T-helper 17 cell (primary cell): ENCODE data around the gene UBASH3B. TPM values are rescaled to one million over a fixed set of nuclear protein-coding genes. Genes with fewer than 3 reads are reported as not detected.

Experiments
- ATAC-seq: fragments of 150-1000 bp; cut with Tn5 transposase; 2 replicates; pipeline ENCODE4 v1.10.0; 2021; ENCODE audit warnings: mild to moderate bottlenecking, moderate library complexity
- DNase-seq, 3 donors: peaks; one replicate each; pipeline versions ENCODE4 v3.0.0 to v3.0.0-alpha.2; 2020 to 2021
- H3K9me3 ChIP-seq: one replicate; pipeline ENCODE4 v1.7.0; 2013; ENCODE audit warnings: low read length, mild to moderate bottlenecking; ENCODE audit not compliant: control insufficient read depth, poor library complexity, severe bottlenecking
- H3K27ac Mint-ChIP-seq: one replicate; pipeline ENCODE4 v1.8.0; 2022; ENCODE audit warnings: mild to moderate bottlenecking, moderate library complexity, mixed read lengths
- H3K27me3 Mint-ChIP-seq: one replicate; pipeline ENCODE4 v1.8.0; 2022; ENCODE audit warnings: mixed read lengths
- H3K36me3 Mint-ChIP-seq: one replicate; pipeline ENCODE4 v1.8.0; 2022; ENCODE audit warnings: low read depth, mixed read lengths
- H3K4me1 Mint-ChIP-seq: one replicate; pipeline ENCODE4 v1.8.0; 2022; ENCODE audit warnings: mild to moderate bottlenecking, mixed read lengths
- H3K4me3 Mint-ChIP-seq: one replicate; pipeline ENCODE4 v1.8.0; 2022; ENCODE audit warnings: mild to moderate bottlenecking, moderate library complexity, mixed read lengths
- total RNA-seq, 4 donors: library from RNA in 2 of 4; stranded (reverse) in 2 of 4; gene quantifications; one replicate each; pipeline ENCODE4 v1.2.3 and lab custom pipeline; 2022 to 2026

Gene UBASH3B
- total RNA-seq, 2 donors from 2014 or later, result 22.6 to 23.6 TPM

DNA sequence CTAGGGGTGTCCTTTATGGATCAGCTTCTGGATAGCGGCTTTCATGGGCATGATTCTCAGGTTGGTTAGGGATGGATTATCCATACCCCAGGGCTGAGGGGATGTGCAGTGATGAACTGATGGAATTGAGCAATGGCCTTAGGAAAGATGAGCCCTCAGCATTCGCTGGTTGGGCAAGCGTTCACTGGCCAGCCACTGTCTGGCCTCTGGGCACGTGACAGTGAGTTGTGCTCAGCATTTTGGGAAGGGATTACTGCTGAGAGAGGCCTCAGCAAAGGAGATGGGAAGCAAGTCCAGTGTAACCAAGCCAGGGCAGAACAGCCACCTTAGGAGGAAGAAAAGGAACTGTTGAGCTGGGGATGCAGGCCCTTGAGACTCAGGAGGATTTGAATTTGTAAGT is 17.4 kb downstream of the UBASH3B start:
- Mint-ChIP-seq H3K27me3 (no peaks in the 10 kb centered on the region), H3K36me3 (peaks cover 2% of the 10 kb centered on the region), H3K4me1 (peaks cover 36% of the 10 kb centered on the region), H3K4me3 (no peak overlapping the region), H3K27ac (peak overlapping the region; percentile 37)
- H3K9me3 ChIP-seq, result no peaks in the 10 kb centered on the region
- ATAC-seq (no peak), DNase-seq (no peak)

DNA sequence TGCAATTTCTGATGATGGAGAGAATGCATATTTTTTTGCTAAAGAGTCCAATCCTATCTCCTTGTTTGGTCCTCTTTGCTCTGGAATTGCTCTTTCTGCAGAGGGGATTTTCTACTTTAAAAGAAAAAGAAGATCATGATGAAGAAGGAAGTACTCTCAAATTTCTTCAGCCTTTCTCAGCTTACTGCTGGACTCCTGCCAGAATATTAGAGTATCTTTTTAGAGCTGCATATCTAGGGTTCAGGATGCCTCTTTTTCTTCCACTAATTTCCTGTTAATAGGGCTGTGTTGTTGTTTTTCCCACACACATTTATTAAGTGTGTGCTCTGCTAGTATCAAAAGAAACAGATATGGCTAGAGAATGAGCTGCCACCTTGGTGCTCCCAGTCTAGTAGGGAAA is 18.2 kb downstream of the UBASH3B start:
- peaks cover 30% of the 10 kb centered on the region for H3K4me1 Mint-ChIP-seq
- no peak overlapping the region for H3K4me3 Mint-ChIP-seq
- no peak for ATAC-seq
- no peak for DNase-seq
- no peaks in the 10 kb centered on the region for H3K9me3 ChIP-seq
- no peak overlapping the region for H3K27ac Mint-ChIP-seq
- no peaks in the 10 kb centered on the region for H3K27me3 Mint-ChIP-seq
- peaks cover 2% of the 10 kb centered on the region for H3K36me3 Mint-ChIP-seq

GRCh38 chr11:122676638-122677037 is 21.1 kb downstream of the UBASH3B start:
- Mint-ChIP-seq H3K4me1 (peaks cover 21% of the 10 kb centered on the region), H3K27me3 (no peaks in the 10 kb centered on the region), H3K4me3 (peak overlapping the region; percentile 12), H3K27ac (peak overlapping the region; percentile 96), H3K36me3 (peaks cover 2% of the 10 kb centered on the region)
- ATAC-seq (no peak), DNase-seq (no peak)
- no peaks in the 10 kb centered on the region for H3K9me3 ChIP-seq

- no peak overlapping the region for H3K4me3 Mint-ChIP-seq
- ATAC-seq (no peak), DNase-seq (no peak)
- H3K27me3 Mint-ChIP-seq, result no peaks in the 10 kb centered on the region
- H3K36me3 Mint-ChIP-seq, result peaks cover 2% of the 10 kb centered on the region
- peaks cover 21% of the 10 kb centered on the region for H3K4me1 Mint-ChIP-seq
- H3K9me3 ChIP-seq, result no peaks in the 10 kb centered on the region
- peak overlapping the region; percentile 96 for H3K27ac Mint-ChIP-seq
These were observed 21.7 kb downstream of the UBASH3B start for GRCh38 chr11:122677256-122677655.

DNA sequence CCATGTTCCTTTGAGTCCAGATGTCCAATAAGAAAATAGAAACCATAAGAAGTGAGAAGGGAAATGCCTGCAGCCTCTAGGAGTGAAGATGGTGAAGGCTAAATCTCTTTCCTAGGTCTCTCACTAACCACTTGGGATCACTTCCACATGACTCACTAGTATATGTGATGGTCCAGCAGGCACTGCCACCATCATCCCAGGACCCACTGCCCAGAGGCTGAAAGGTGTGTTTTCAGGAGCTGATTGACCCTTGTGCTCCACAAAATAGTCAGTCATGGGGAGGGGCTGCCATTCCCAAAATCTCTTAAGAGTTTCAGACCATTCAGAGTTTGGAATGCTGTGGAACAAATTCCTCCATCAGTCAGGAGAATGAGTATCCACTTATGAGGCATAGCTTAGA is 22.9 kb downstream of the UBASH3B start:
- no peak for DNase-seq
- H3K4me3 Mint-ChIP-seq, result no peak overlapping the region
- no peak for ATAC-seq
- H3K9me3 ChIP-seq, result no peaks in the 10 kb centered on the region
- no peak overlapping the region for H3K27ac Mint-ChIP-seq
- H3K36me3 Mint-ChIP-seq, result no peaks in the 10 kb centered on the region
- H3K4me1 Mint-ChIP-seq, result peaks cover 19% of the 10 kb centered on the region
- H3K27me3 Mint-ChIP-seq, result no peaks in the 10 kb centered on the region

DNA sequence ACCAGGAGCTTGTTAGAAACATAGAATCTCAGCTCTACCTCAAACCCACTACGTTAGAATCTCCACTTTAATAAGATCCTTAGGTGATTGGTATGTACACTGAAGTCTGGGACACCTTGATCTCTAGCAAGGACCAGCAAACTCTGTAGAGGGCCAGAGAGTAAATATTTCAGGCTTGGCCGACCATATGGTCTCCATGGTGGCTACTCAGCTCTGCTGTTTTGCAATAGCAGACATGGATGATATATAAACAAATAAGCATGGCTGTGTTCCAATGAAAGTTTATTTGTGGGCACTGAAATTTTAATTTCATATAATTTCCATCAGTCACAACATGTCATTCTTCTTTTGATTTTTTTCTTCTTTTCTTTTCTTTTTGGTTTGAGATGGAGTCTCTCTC is 23.9 kb downstream of the UBASH3B start:
- H3K36me3 Mint-ChIP-seq, result peaks cover 4% of the 10 kb centered on the region
- no peaks in the 10 kb centered on the region for H3K27me3 Mint-ChIP-seq
- ATAC-seq (no peak), DNase-seq (no peak)
- no peak overlapping the region for H3K4me3 Mint-ChIP-seq
- no peaks in the 10 kb centered on the region for H3K9me3 ChIP-seq
- peaks cover 25% of the 10 kb centered on the region for H3K4me1 Mint-ChIP-seq
- H3K27ac Mint-ChIP-seq, result no peak overlapping the region

DNA sequence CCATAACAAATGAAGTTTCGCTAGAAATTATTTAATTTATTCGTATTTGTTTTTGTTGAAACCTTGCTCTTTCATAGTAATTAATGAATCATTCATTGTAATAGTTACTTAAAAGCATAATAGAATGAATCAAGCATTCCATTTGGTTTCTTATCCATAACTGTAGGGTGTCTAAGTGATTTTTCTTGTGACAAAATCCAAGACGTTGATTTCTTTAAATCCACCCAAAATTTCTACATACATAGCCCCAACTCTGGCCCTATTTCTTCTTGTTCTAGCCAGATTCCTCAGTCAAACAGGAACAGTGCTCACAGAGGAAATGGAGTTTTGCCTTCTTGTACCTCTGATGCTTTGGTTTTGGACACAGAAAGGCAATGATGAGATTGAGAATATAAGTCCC is 25.5 kb downstream of the UBASH3B start:
- Mint-ChIP-seq H3K27ac (no peak overlapping the region), H3K36me3 (peaks cover 4% of the 10 kb centered on the region), H3K4me3 (no peak overlapping the region), H3K4me1 (peaks cover 16% of the 10 kb centered on the region), H3K27me3 (no peaks in the 10 kb centered on the region)
- H3K9me3 ChIP-seq, result no peaks in the 10 kb centered on the region
- DNase-seq, result no peak
- ATAC-seq, result no peak

GRCh38 chr11:122681735-122682134 is 26.2 kb downstream of the UBASH3B start:
- H3K27me3 Mint-ChIP-seq, result no peaks in the 10 kb centered on the region
- no peak for ATAC-seq
- no peak overlapping the region for H3K4me3 Mint-ChIP-seq
- no peak for DNase-seq
- peaks cover 4% of the 10 kb centered on the region for H3K36me3 Mint-ChIP-seq
- H3K9me3 ChIP-seq, result no peaks in the 10 kb centered on the region
- no peak overlapping the region for H3K27ac Mint-ChIP-seq
- peaks cover 19% of the 10 kb centered on the region for H3K4me1 Mint-ChIP-seq

- Mint-ChIP-seq H3K27ac (no peak overlapping the region), H3K36me3 (peaks cover 4% of the 10 kb centered on the region), H3K4me3 (no peak overlapping the region), H3K4me1 (peaks cover 20% of the 10 kb centered on the region), H3K27me3 (no peaks in the 10 kb centered on the region)
- H3K9me3 ChIP-seq, result no peaks in the 10 kb centered on the region
- ATAC-seq (no peak), DNase-seq (no peak)
These were observed 26.9 kb downstream of the UBASH3B start for GRCh38 chr11:122682464-122682863.

GRCh38 chr11:122685041-122685440 is 29.5 kb downstream of the UBASH3B start:
- ATAC-seq (no peak), DNase-seq (no peak)
- Mint-ChIP-seq H3K4me1 (peaks cover 19% of the 10 kb centered on the region), H3K4me3 (no peak overlapping the region), H3K36me3 (peaks cover 4% of the 10 kb centered on the region), H3K27ac (no peak overlapping the region), H3K27me3 (no peaks in the 10 kb centered on the region)
- H3K9me3 ChIP-seq, result no peaks in the 10 kb centered on the region

DNA sequence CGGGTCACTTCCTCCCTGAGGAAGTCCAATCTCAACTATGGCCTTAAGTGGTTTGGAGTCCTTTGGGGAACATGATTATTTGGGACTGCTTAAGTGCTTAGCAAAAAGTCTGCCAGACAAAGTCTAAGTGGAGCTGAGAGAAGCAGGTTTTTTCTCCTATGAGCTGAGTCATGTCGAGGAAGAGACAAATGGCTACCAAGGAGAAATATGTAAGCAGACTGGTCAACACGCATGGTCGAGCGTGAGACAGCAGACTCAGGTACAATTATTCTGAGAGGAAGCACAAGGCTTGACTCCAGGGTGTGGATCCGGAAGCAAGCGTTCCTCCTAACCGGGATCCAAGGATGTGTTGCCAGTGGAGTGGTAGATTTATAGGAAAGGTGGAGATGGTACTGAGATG is 30.6 kb downstream of the UBASH3B start:
- Mint-ChIP-seq H3K4me1 (peaks cover 20% of the 10 kb centered on the region), H3K27ac (peak overlapping the region; percentile 21), H3K4me3 (no peak overlapping the region), H3K27me3 (no peaks in the 10 kb centered on the region), H3K36me3 (peaks cover 4% of the 10 kb centered on the region)
- H3K9me3 ChIP-seq, result no peaks in the 10 kb centered on the region
- DNase-seq, result no peak
- ATAC-seq, result no peak

- Mint-ChIP-seq H3K27ac (peak overlapping the region; percentile 87), H3K36me3 (no peaks in the 10 kb centered on the region), H3K27me3 (no peaks in the 10 kb centered on the region), H3K4me3 (peak overlapping the region; percentile 75), H3K4me1 (peaks cover 31% of the 10 kb centered on the region)
- DNase-seq (no peak), ATAC-seq (peak; percentile 12)
- H3K9me3 ChIP-seq, result no peaks in the 10 kb centered on the region
These were observed 34.9 kb downstream of the UBASH3B start for GRCh38 chr11:122690384-122690783.

DNA sequence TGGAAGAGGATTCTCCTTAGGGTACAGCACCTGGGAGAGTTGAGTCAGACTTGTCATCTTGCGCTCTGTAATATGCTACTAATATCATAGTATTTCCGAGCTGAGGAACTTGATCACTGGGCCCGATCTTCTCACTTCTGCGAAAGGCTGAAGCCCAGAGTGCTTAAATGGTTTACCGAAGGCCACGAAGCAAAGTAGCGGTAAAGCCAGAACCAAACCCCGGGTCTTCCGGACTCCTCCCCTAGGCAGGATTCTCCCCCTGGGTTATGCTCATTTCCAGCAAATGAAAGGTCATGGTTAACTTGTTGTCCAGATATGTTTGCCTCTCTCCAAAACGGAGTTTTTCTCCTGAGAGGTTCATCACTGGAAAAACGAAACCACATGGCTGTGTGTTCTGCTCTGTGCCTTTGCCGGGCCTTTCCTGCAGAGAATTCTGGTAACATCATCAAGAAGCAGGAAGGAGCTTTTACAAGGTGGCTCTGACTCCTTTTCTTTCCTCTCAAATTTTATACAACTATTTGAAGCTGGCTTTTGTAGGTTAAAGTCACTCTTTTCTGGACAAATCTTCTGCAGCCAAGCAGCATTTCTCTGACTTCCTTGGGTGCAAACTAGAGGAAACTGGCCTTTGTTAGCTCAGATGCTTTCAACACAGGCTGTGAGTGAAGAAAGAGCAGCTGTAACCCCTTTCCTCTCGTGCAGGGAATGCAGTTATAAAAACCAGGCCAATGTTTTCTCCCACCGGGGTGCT is 35.5 kb downstream of the UBASH3B start:
- peak overlapping the region; percentile 87 for H3K27ac Mint-ChIP-seq
- H3K9me3 ChIP-seq, result no peaks in the 10 kb centered on the region
- ATAC-seq (peak; percentile 52), DNase-seq (no peak)
- peak overlapping the region; percentile 75 for H3K4me3 Mint-ChIP-seq
- H3K27me3 Mint-ChIP-seq, result no peaks in the 10 kb centered on the region
- H3K4me1 Mint-ChIP-seq, result peaks cover 34% of the 10 kb centered on the region
- H3K36me3 Mint-ChIP-seq, result no peaks in the 10 kb centered on the region

DNA sequence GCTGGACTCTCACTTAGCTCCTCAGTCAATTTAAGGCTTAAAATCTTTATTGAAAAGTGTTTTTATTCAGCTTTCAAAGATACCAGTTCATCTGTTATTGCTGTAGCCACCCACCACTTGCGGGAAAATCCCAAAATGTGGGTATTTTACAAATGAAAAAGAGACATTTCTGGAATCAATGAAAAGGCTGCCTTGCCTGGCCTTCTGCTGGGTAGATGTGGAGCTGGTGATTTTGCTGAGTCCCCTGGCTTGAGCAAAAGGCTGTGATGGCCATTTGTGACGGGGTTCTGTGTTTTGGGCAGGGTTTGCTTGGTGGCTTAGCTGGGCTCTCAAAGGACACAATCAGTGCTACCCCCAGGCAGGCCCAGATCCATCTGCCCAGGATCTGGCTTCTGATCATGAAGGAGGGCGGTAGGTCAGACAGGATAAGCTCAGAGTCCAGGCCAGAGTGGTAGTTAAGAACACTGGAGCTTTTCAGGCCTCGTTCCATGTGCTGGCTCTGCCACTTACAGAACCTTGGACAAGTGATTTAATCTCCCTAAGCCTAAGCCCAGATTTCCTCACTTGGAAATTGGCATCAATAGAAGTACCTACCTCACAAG is 36.1 kb downstream of the UBASH3B start:
- H3K27ac Mint-ChIP-seq, result peak overlapping the region; percentile 87
- DNase-seq (no peak), ATAC-seq (no peak)
- H3K4me1 Mint-ChIP-seq, result peaks cover 34% of the 10 kb centered on the region
- peak overlapping the region; percentile 75 for H3K4me3 Mint-ChIP-seq
- H3K9me3 ChIP-seq, result no peaks in the 10 kb centered on the region
- no peaks in the 10 kb centered on the region for H3K36me3 Mint-ChIP-seq
- H3K27me3 Mint-ChIP-seq, result no peaks in the 10 kb centered on the region
